ENCODE data around the gene DCDC2. TPM values are rescaled to one million over a fixed set of nuclear protein-coding genes. Genes with fewer than 3 reads are reported as not detected.
"Not testable (repeated sequence)": the region's sequence is repeated elsewhere in the genome, so short reads cannot be mapped to it uniquely, and the experiment has no call there.

Gene DCDC2
- total RNA-seq, 1 donor from 2014 or later: 4.5 TPM

- Mint-ChIP-seq H3K27me3 (ENCODE audit: low read depth, unreplicated experiment) (no peaks in the 10 kb centered on the region), H3K4me3 (ENCODE audit: unreplicated experiment) (no peak overlapping the region), H3K9me3 (ENCODE audit: unreplicated experiment) (peaks cover 13% of the 10 kb centered on the region), H3K4me1 (ENCODE audit: low read depth, unreplicated experiment) (no peaks in the 10 kb centered on the region), H3K27ac (ENCODE audit: unreplicated experiment) (no peak overlapping the region), H3K36me3 (ENCODE audit: low read depth, unreplicated experiment) (peaks cover 5% of the 10 kb centered on the region)
- Histone ChIP-seq H3K4me3 (ENCODE audit: insufficient read depth, low read depth, low read length) (no peak overlapping the region), H2AFZ (ENCODE audit: low read depth, low read length) (no peak overlapping the region), H3K79me2 (ENCODE audit: insufficient read depth, low read length) (no peaks in the 10 kb centered on the region), H3K27me3 (ENCODE audit: insufficient read depth, low read length) (no peaks in the 10 kb centered on the region), H3K9me3 (ENCODE audit: insufficient read depth, low read depth, low read length) (no peaks in the 10 kb centered on the region), H3K9ac (ENCODE audit: low read length) (no peak overlapping the region), H3K36me3 (ENCODE audit: insufficient read depth, low read length) (no peaks in the 10 kb centered on the region), H3K4me2 (ENCODE audit: low read length) (no peak overlapping the region), H3K27ac (ENCODE audit: low read depth, low read length) (no peak overlapping the region), H4K20me1 (ENCODE audit: insufficient read depth, low read length) (no peaks in the 10 kb centered on the region), H3K4me1 (ENCODE audit: insufficient read depth, low read length) (no peaks in the 10 kb centered on the region)
- DNase-seq (ENCODE audit: low read depth) (no peak), FAIRE-seq (no peak)
- no peak for TF ChIP-seq CTCF (IDR thresholded peaks at IDR 0.05; ENCODE audit: insufficient read depth, low read depth, low read length)
- no peak for TF ChIP-seq EZH2 (IDR thresholded peaks at IDR 0.05; ENCODE audit: insufficient read depth, low read length)
Observed at GRCh38 chr6:24296944-24297343, 60.9 kb downstream of the DCDC2 start.

GRCh38 chr6:24293852-24294251 lies 64.0 kb downstream of the DCDC2 start:
- not testable (repeated sequence) for H3K27ac Mint-ChIP-seq (ENCODE audit: unreplicated experiment); H3K27me3 ChIP-seq (ENCODE audit: insufficient read depth, low read length); H3K79me2 ChIP-seq (ENCODE audit: insufficient read depth, low read length); H3K27me3 Mint-ChIP-seq (ENCODE audit: low read depth, unreplicated experiment); H3K4me3 ChIP-seq (ENCODE audit: insufficient read depth, low read depth, low read length); H3K4me3 Mint-ChIP-seq (ENCODE audit: unreplicated experiment); H3K27ac ChIP-seq (ENCODE audit: low read depth, low read length); H4K20me1 ChIP-seq (ENCODE audit: insufficient read depth, low read length); H3K4me2 ChIP-seq (ENCODE audit: low read length); H2AFZ ChIP-seq (ENCODE audit: low read depth, low read length); H3K9ac ChIP-seq (ENCODE audit: low read length); H3K4me1 Mint-ChIP-seq (ENCODE audit: low read depth, unreplicated experiment); H3K9me3 ChIP-seq (ENCODE audit: insufficient read depth, low read depth, low read length); H3K36me3 ChIP-seq (ENCODE audit: insufficient read depth, low read length); H3K36me3 Mint-ChIP-seq (ENCODE audit: low read depth, unreplicated experiment); DNase-seq (ENCODE audit: low read depth); H3K4me1 ChIP-seq (ENCODE audit: insufficient read depth, low read length); FAIRE-seq
- peaks cover 13% of the 10 kb centered on the region for H3K9me3 Mint-ChIP-seq (ENCODE audit: unreplicated experiment)

- Histone ChIP-seq H3K9ac (ENCODE audit: low read length) (no peak overlapping the region), H3K27me3 (ENCODE audit: insufficient read depth, low read length) (no peaks in the 10 kb centered on the region), H4K20me1 (ENCODE audit: insufficient read depth, low read length) (no peaks in the 10 kb centered on the region), H3K36me3 (ENCODE audit: insufficient read depth, low read length) (no peaks in the 10 kb centered on the region), H3K4me2 (ENCODE audit: low read length) (no peak overlapping the region), H3K4me3 (ENCODE audit: insufficient read depth, low read depth, low read length) (no peak overlapping the region), H3K27ac (ENCODE audit: low read depth, low read length) (no peak overlapping the region), H3K4me1 (ENCODE audit: insufficient read depth, low read length) (peaks cover 6% of the 10 kb centered on the region), H3K9me3 (ENCODE audit: insufficient read depth, low read depth, low read length) (no peaks in the 10 kb centered on the region), H3K79me2 (ENCODE audit: insufficient read depth, low read length) (no peaks in the 10 kb centered on the region), H2AFZ (ENCODE audit: low read depth, low read length) (no peak overlapping the region)
- no peak overlapping the region for H3K4me3 Mint-ChIP-seq (ENCODE audit: unreplicated experiment)
- no peak overlapping the region for H3K27ac Mint-ChIP-seq (ENCODE audit: unreplicated experiment)
- DNase-seq (ENCODE audit: low read depth) (no peak), FAIRE-seq (no peak)
- no peaks in the 10 kb centered on the region for H3K36me3 Mint-ChIP-seq (ENCODE audit: low read depth, unreplicated experiment)
- no peaks in the 10 kb centered on the region for H3K27me3 Mint-ChIP-seq (ENCODE audit: low read depth, unreplicated experiment)
- H3K4me1 Mint-ChIP-seq (ENCODE audit: low read depth, unreplicated experiment): no peaks in the 10 kb centered on the region
- TF ChIP-seq CTCF (IDR thresholded peaks at IDR 0.05; ENCODE audit: insufficient read depth, low read depth, low read length) (no peak), EZH2 (IDR thresholded peaks at IDR 0.05; ENCODE audit: insufficient read depth, low read length) (no peak)
- peaks cover 1% of the 10 kb centered on the region for H3K9me3 Mint-ChIP-seq (ENCODE audit: unreplicated experiment)
Observed at GRCh38 chr6:24287239-24287638, 70.6 kb downstream of the DCDC2 start.
